GM18951 (cell line): Measurements from ENCODE around the gene MACROD1.

Experiments used
- POLR2A ChIP-seq: IDR thresholded peaks from 4 replicates; pipeline ENCODE4 v1.6.1; 2011; ENCODE audit warnings: mild to moderate bottlenecking; ENCODE audit not compliant: insufficient read length, insufficient read depth; ENCODE audit errors: extremely low read depth
- in situ Hi-C: fragments of 300-500 bp; cut with MboI; formaldehyde crosslinking; loops from one replicate; pipeline ENCODE4 v1.12.0; 2022; ENCODE audit warnings: low sequenced_read_pairs, mixed read lengths, inconsistent platforms; ENCODE audit not compliant: unreplicated experiment

MACROD1 gene

GRCh38 chr11:64081745-64082442, 84.0 kb downstream of the MACROD1 start:
- in situ Hi-C loops, result no loop called here
- TF ChIP-seq POLR2A, result no peak

GRCh38 chr11:64080390-64080789, 85.5 kb downstream of the MACROD1 start:
- TF ChIP-seq POLR2A, result no peak

DNA sequence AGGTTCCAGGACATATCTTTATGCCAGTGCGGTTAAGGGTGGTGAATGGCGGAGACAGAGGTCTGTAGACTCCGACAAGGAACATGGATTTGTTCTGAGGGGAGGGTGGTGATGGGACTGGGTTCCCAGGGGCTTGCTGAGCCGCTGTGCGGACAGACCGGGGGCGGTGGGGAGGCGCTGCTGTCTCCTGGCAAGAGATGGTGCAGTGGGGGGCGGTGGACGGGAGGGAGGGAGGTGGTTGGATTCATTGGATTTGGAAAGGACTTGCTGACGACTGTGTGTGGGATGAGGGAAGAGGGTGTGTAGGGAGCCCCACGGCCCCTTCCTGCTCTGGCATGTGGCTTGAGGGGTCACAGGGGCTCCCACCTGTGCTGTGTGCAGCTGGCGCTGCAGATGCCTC, 87.0 kb downstream of the MACROD1 start:
- no peak for TF ChIP-seq POLR2A
- in situ Hi-C loops, result no loop called here

More at GRCh38 chr11:64080390-64080789, 85.5 kb downstream of the MACROD1 start:
- in situ Hi-C loops, result no loop called here

DNA sequence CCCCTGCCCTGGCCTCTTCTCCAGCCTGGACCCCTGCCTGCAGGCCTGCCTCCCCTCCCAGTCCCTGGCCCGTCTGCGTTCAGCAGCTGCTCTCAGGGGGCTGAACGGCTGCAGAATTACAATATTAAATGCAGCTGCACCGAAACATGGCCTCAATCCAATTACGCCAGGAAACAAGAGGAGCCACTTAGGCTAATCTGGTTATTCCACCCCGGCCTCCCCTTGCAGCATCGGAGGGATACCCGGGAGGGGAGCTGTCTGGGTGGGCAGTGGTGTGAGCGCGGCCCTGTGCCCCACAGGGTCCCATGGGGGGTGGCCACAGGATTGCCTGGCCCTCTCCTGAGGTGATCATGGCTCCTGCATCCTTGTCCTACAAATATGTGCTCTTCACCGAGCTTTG, 87.6 kb downstream of the MACROD1 start:
- no peak for TF ChIP-seq POLR2A
- in situ Hi-C loops, result no loop called here

DNA sequence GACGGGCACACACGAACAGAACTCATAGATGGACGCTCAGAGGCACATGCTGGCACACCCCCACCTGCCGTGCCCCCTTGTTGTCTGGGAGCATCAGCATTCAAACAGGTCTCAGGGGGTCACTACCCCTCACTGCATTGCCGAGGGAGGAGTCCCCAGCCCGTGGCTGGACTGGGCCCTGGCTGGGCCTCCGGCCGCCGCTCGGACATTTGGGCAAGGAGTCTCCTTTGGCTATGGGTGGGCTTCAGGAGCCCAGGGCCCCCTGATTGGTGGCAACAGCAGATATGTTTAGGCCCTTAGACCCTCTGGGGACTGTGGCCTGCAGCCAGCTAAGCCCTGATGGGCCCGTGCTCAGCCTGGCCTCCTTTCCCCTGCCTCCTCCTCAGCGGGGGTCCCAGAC, 88.3 kb downstream of the MACROD1 start:
- in situ Hi-C loops, result no loop called here

DNA sequence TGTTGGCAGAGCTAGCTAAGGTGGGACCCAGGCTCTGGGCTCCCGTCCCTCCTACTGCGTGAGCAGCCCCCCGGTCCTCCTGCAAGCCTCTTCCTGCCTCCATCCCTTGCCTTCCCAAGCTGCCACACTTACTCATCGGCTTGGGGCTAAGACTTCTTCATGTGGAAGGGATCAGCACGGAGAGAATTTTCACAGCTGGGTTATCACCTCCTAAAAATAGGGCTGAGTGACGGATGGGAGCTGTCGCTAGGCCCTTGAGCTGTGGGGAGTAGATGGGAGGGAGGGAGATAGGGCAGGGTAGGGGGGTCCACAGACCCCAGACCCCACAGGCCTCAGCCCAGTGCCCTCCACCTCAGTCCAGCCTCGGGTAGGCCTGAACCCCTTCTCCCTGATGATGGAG, 89.2 kb downstream of the MACROD1 start:
- no peak for TF ChIP-seq POLR2A
- in situ Hi-C loops, result no loop called here

More for the DNA sequence above, 88.3 kb downstream of the MACROD1 start:
- TF ChIP-seq POLR2A, result no peak

GRCh38 chr11:64074239-64074638, 91.7 kb downstream of the MACROD1 start:
- no peak for TF ChIP-seq POLR2A
- in situ Hi-C loops, result no loop called here

DNA sequence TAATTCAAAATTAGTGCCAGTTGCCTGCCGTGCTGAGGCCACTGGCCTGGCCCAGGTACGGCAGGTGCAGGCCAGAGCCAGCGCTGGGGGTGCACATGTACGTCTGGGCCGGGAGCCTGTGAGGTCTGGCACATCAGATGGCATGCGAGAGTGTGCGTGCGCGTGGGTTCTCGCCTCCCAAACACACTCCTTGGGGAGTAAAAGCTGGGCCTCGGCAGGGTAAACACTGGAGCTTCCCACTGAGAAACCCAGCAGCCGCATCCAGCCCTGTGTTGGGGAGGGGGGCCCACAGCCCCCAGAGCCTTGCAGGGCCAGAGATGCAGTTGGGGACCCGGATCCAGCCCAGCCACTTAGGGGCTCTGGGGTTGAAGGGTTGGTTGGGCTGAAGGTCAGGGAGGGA, 92.4 kb downstream of the MACROD1 start:
- in situ Hi-C loops, result no loop called here

DNA sequence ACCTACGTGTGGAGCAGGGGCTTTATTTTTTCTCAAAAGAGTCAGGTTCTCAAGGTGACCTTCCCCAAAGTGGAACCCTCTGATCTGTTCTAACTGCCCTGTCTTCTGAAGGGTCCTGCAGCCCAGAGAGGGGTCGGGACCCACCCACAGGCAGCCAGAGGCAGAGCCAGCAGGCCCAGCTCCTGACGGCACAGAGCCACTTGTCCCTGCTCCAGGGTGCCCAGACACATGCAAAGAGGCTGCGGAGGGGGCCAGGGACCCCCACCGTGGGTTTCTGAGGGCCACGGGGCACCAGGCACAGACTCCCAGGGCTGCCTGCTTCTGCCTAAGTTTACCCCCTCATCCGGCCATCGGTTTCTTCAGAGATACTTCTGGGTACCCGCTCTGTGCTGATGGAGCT, 93.0 kb downstream of the MACROD1 start:
- no peak for TF ChIP-seq POLR2A
- in situ Hi-C loops, result no loop called here

More for the DNA sequence above, 92.4 kb downstream of the MACROD1 start:
- no peak for TF ChIP-seq POLR2A

- in situ Hi-C loops, result no loop called here
- no peak for TF ChIP-seq POLR2A
Observed at GRCh38 chr11:64072403-64072802, 93.5 kb downstream of the MACROD1 start.

- TF ChIP-seq POLR2A, result no peak
- in situ Hi-C loops, result no loop called here
Observed at GRCh38 chr11:64071849-64072248, 94.1 kb downstream of the MACROD1 start.

DNA sequence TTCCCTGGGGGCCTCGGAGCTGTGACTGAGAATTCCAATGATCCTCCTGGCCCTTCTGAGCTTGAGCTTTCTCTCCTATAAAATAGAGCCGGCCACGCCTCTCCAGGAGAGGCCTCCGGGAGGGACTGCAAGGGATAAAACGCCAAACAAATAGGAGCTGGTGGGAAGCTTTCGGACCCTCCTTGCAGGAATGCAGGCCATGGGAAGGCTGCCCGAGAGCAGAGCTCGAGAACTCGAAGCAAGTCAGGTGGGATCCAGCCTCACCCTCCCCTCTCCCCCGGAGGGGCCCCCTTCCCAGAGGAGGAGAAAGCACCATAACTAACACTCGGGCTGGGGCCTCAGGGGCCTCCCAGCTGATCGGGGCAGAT, 95.6 kb downstream of the MACROD1 start:
- in situ Hi-C loops, result no loop called here
- TF ChIP-seq POLR2A, result no peak

DNA sequence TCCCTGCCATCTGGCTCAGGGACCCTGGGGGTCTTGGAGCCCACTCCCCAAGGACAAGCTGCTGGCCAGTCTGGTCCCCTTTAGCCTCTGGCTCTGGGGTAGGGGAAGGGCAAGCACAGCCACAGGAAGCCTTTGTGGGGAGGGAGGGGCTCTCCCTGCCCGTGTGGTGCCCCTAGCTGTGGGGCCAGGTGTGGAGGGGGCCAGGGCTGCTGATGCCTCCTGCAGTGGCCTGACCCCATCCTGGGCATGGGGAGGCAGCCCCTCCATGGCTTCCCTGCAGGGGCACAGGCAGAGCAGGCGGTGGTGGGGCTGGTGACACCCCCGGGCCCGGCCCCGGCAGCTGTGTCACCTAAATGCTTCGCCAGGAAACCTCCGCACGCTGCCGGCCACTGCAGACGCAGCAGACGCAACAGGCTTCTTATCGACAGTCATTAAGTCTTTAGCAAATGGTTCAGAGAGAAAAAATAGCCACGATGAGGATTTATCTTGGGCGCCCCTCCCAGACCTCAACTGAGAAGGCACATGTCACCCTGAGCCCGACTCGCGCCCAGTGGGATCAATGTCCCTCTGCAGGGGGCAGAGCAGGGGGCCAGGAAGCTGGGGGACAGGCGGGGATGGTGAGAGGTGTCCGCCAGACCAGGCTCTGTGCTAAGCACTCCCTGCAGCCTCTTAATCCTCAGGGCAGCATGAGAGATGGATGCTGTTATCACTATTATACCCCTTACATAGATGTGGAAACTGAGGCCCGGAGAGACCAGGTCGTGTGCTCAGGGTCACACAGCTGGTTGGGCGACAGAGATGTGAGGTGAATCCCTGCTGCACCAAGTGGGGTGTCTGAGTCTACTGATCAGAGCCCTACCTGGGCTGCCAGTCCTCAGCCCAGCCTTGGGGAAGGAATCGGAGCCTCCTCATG, 96.3 kb downstream of the MACROD1 start:
- TF ChIP-seq POLR2A, result no peak
- in situ Hi-C loops, result no loop called here
